ENCODE results near the gene SETD1A. TPM values are rescaled to one million over a fixed set of nuclear protein-coding genes. Genes with fewer than 3 reads are reported as not detected.
A peak's percentile ranks its signal among the peaks of the same experiment; 100 is the strongest.

SETD1A gene
- total RNA-seq, 3 donors from 2014 or later, result 13.4 to 24.7 (median 13.7) TPM

GRCh38 chr16:30991052-30991451 lies 33.5 kb downstream of the SETD1A start:
- no peaks in the 10 kb centered on the region for H3K9me3 ChIP-seq
- H3K36me3 ChIP-seq (ENCODE audit: low read depth), result no peaks in the 10 kb centered on the region
- DNase-seq (no peak), ATAC-seq (no peak)
- TF ChIP-seq, protein P1, sequence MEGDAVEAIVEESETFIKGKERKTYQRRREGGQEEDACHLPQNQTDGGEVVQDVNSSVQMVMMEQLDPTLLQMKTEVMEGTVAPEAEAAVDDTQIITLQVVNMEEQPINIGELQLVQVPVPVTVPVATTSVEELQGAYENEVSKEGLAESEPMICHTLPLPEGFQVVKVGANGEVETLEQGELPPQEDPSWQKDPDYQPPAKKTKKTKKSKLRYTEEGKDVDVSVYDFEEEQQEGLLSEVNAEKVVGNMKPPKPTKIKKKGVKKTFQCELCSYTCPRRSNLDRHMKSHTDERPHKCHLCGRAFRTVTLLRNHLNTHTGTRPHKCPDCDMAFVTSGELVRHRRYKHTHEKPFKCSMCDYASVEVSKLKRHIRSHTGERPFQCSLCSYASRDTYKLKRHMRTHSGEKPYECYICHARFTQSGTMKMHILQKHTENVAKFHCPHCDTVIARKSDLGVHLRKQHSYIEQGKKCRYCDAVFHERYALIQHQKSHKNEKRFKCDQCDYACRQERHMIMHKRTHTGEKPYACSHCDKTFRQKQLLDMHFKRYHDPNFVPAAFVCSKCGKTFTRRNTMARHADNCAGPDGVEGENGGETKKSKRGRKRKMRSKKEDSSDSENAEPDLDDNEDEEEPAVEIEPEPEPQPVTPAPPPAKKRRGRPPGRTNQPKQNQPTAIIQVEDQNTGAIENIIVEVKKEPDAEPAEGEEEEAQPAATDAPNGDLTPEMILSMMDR (IDR thresholded peaks at IDR 0.05), result no peak
- intact Hi-C loops (cut with DNase I, micrococcal nuclease), result no loop called here
- H3K4me3 ChIP-seq, result no peak overlapping the region
- no peaks in the 10 kb centered on the region for H3K4me1 ChIP-seq (ENCODE audit: low read depth)

DNA sequence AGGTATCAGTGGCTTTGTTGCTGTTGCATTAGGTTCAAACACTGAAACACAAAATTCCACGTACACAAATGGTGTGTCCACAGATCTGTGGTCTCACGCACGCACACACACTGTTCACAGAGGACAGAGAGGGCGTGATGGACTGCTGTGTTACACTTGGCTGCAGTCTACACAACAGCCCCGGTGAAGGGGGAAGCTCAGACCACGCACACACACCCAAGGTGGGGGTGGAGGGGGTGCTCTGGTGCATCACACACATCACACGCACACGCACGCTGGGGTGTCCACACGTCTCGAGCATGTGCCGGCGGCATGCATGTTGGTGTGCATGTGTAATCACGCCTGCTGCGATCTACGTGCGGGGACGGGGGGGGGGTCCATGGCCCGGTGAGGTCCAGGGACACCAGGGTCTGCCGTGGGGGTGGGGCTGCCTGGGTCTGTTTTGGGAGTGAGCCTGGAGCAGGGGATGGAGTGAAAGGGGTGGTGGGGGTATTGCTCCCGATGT lies 34.8 kb downstream of the SETD1A start:
- no peak overlapping the region for H3K4me3 ChIP-seq
- no peaks in the 10 kb centered on the region for H3K9me3 ChIP-seq
- DNase-seq (no peak), ATAC-seq (no peak)
- TF ChIP-seq, protein P1 (IDR thresholded peaks at IDR 0.05), result no peak
- intact Hi-C loops (cut with DNase I, micrococcal nuclease), result no loop called here
- H3K4me1 ChIP-seq (ENCODE audit: low read depth), result peaks cover 3% of the 10 kb centered on the region
- H3K36me3 ChIP-seq (ENCODE audit: low read depth), result no peaks in the 10 kb centered on the region

GRCh38 chr16:30992931-30993816 lies 35.6 kb downstream of the SETD1A start:
- TF ChIP-seq, protein P1 (IDR thresholded peaks at IDR 0.05), result no peak
- Histone ChIP-seq H3K4me1 (ENCODE audit: low read depth) (peaks cover 3% of the 10 kb centered on the region), H3K4me3 (no peak overlapping the region), H3K36me3 (ENCODE audit: low read depth) (no peaks in the 10 kb centered on the region), H3K9me3 (no peaks in the 10 kb centered on the region)
- ATAC-seq (no peak), DNase-seq (no peak)
- intact Hi-C loops (cut with DNase I, micrococcal nuclease), result no loop called here

GRCh38 chr16:30995927-30996323 lies 38.4 kb downstream of the SETD1A start:
- ATAC-seq, result no peak
- Histone ChIP-seq H3K36me3 (ENCODE audit: low read depth) (no peaks in the 10 kb centered on the region), H3K9me3 (no peaks in the 10 kb centered on the region), H3K4me3 (no peak overlapping the region), H3K4me1 (ENCODE audit: low read depth) (peaks cover 3% of the 10 kb centered on the region)
- TF ChIP-seq, protein P1 (IDR thresholded peaks at IDR 0.05), result no peak
- intact Hi-C loops (cut with DNase I, micrococcal nuclease), result no loop called here
- no peak for DNase-seq

DNA sequence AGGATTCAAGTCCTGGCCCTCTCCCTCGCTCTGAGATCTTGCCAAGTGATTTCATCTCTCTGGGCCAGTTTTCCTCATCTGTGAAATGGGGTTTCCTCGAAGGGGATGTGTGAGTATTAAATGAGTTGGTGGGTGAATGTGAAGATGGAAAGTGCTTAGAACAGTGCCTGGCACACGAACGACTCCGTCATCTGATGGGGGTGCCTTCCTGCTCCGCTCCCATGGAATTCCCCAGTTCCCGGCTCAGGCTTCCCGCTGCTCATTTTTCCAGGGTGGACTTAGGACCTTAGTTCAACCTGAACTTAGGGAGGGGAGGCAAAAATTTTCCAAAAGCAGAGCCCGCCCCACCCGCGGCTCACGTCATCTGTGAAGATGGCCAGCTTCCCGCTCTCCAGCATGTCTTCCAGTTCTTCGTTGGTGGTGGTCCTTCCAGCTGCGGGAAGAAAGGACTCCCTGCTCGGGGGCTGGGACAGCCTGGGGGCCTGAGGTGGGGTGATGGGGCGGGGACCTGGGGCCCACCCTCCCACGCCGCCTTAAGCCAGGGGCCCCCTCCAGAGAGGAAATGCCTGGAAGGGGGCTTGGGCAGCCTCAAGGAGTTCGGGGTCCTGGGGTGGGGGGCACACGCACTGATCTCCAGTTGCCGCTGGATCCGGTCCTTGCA lies 38.9 kb downstream of the SETD1A start:
- Histone ChIP-seq H3K9me3 (no peaks in the 10 kb centered on the region), H3K36me3 (ENCODE audit: low read depth) (no peaks in the 10 kb centered on the region), H3K4me1 (ENCODE audit: low read depth) (peaks cover 3% of the 10 kb centered on the region), H3K4me3 (no peak overlapping the region)
- TF ChIP-seq, protein P1 (IDR thresholded peaks at IDR 0.05), result no peak
- ATAC-seq, result peak; percentile 59
- peak in 2 of 3 donors; percentile 39 to 55 for DNase-seq
- intact Hi-C loops (cut with DNase I, micrococcal nuclease), result no loop called here
